KBM-7 (cell line): ENCODE data around the gene MELK.
A peak's percentile ranks its signal among the peaks of the same experiment; 100 is the strongest.

Source experiments
- DNase-seq: peaks from one replicate; pipeline ENCODE4 v3.0.0-alpha.2; 2015
- in situ Hi-C: fragments of 300-500 bp; cut with MboI; formaldehyde crosslinking; loops from 2 replicates; pipeline ENCODE4 v1.14.3; 2020; ENCODE audit warnings: low sequenced_read_pairs, low pct_unique_long_range_greater_than_20kb, mixed read lengths

Gene MELK

GRCh38 chr9:36642817-36643216, 70.1 kb downstream of the MELK start:
- in situ Hi-C loops: loop anchor here (25.0 kb wide), 1 partner anchor 106 kb away; no protein-coding TSS in a partner anchor

GRCh38 chr9:36656842-36657241, 84.1 kb downstream of the MELK start:
- in situ Hi-C loops: no loop called here
- DNase-seq: no peak

More at GRCh38 chr9:36642817-36643216, 70.1 kb downstream of the MELK start:
- no peak for DNase-seq

GRCh38 chr9:36659500-36659899, 86.8 kb downstream of the MELK start:
- no peak for DNase-seq
- in situ Hi-C loops: no loop called here

- no peak for DNase-seq
- in situ Hi-C loops: no loop called here
Observed at GRCh38 chr9:36664806-36665205, 92.1 kb downstream of the MELK start.

GRCh38 chr9:36665387-36665786, 92.7 kb downstream of the MELK start:
- in situ Hi-C loops: no loop called here
- no peak for DNase-seq

- in situ Hi-C loops: no loop called here
Observed at GRCh38 chr9:36665921-36666431, 93.3 kb downstream of the MELK start.

GRCh38 chr9:36671561-36671960, 98.9 kb downstream of the MELK start:
- DNase-seq: no peak
- in situ Hi-C loops: no loop called here

More at GRCh38 chr9:36665921-36666431, 93.3 kb downstream of the MELK start:
- DNase-seq: peak; percentile 84

- in situ Hi-C loops: no loop called here
- DNase-seq: no peak
Observed at GRCh38 chr9:36676091-36676490, 103.4 kb downstream of the MELK start.

- DNase-seq: no peak
- in situ Hi-C loops: no loop called here
Observed at GRCh38 chr9:36676778-36677485, 104.2 kb downstream of the MELK start.

- no peak for DNase-seq
- in situ Hi-C loops: no loop called here
Observed at GRCh38 chr9:36677611-36678010, 104.9 kb downstream of the MELK start.

GRCh38 chr9:36679710-36680109, 107.0 kb downstream of the MELK start:
- in situ Hi-C loops: no loop called here
- peak; percentile 23 for DNase-seq

GRCh38 chr9:36686471-36686870, 113.8 kb downstream of the MELK start:
- no peak for DNase-seq
- in situ Hi-C loops: no loop called here

- DNase-seq: no peak
- in situ Hi-C loops: no loop called here
Observed at GRCh38 chr9:36690412-36691168, 117.9 kb downstream of the MELK start.

GRCh38 chr9:36691671-36692070, 119.0 kb downstream of the MELK start:
- in situ Hi-C loops: no loop called here
- DNase-seq: no peak

GRCh38 chr9:36698984-36699383, 126.3 kb downstream of the MELK start:
- DNase-seq: no peak
- in situ Hi-C loops: no loop called here

- in situ Hi-C loops: no loop called here
- DNase-seq: no peak
Observed at GRCh38 chr9:36704148-36704547, 131.5 kb downstream of the MELK start.

GRCh38 chr9:36713515-36714490, 141.1 kb downstream of the MELK start:
- no peak for DNase-seq
- in situ Hi-C loops: no loop called here

- no peak for DNase-seq
- in situ Hi-C loops: no loop called here
Observed at GRCh38 chr9:36716496-36716895, 143.8 kb downstream of the MELK start.

GRCh38 chr9:36717276-36717675, 144.6 kb downstream of the MELK start:
- in situ Hi-C loops: no loop called here
- DNase-seq: no peak
